ENCODE results near the gene CTSA. TPM values are rescaled to one million over a fixed set of nuclear protein-coding genes. Genes with fewer than 3 reads are reported as not detected.

Gene CTSA
- total RNA-seq, 1 donor from 2014 or later, result 42.7 TPM

GRCh38 chr20:45943613-45944012 is 52.5 kb downstream of the CTSA start:
- TF ChIP-seq CTCF (conservative IDR thresholded peaks at IDR 0.05; ENCODE audit: low read depth, low read length), result no peak
- H3K4me3 ChIP-seq (ENCODE audit: low read depth, low read length), result no peak overlapping the region
- no peak for DNase-seq (ENCODE audit: low read depth)

- no peak overlapping the region for H3K4me3 ChIP-seq (ENCODE audit: low read depth, low read length)
- TF ChIP-seq CTCF (conservative IDR thresholded peaks at IDR 0.05; ENCODE audit: low read depth, low read length), result no peak
- no peak for DNase-seq (ENCODE audit: low read depth)
These were observed 53.2 kb downstream of the CTSA start for GRCh38 chr20:45944151-45944964.

- DNase-seq (ENCODE audit: low read depth), result no peak
- no peak for TF ChIP-seq CTCF (conservative IDR thresholded peaks at IDR 0.05; ENCODE audit: low read depth, low read length)
- no peak overlapping the region for H3K4me3 ChIP-seq (ENCODE audit: low read depth, low read length)
These were observed 54.0 kb downstream of the CTSA start for GRCh38 chr20:45944965-45945677.

GRCh38 chr20:45945678-45946148 is 54.6 kb downstream of the CTSA start:
- no peak for DNase-seq (ENCODE audit: low read depth)
- no peak for TF ChIP-seq CTCF (conservative IDR thresholded peaks at IDR 0.05; ENCODE audit: low read depth, low read length)
- H3K4me3 ChIP-seq (ENCODE audit: low read depth, low read length), result no peak overlapping the region

- no peak for DNase-seq (ENCODE audit: low read depth)
- TF ChIP-seq CTCF (conservative IDR thresholded peaks at IDR 0.05; ENCODE audit: low read depth, low read length), result no peak
- H3K4me3 ChIP-seq (ENCODE audit: low read depth, low read length), result no peak overlapping the region
These were observed 55.2 kb downstream of the CTSA start for GRCh38 chr20:45946149-45946970.

DNA sequence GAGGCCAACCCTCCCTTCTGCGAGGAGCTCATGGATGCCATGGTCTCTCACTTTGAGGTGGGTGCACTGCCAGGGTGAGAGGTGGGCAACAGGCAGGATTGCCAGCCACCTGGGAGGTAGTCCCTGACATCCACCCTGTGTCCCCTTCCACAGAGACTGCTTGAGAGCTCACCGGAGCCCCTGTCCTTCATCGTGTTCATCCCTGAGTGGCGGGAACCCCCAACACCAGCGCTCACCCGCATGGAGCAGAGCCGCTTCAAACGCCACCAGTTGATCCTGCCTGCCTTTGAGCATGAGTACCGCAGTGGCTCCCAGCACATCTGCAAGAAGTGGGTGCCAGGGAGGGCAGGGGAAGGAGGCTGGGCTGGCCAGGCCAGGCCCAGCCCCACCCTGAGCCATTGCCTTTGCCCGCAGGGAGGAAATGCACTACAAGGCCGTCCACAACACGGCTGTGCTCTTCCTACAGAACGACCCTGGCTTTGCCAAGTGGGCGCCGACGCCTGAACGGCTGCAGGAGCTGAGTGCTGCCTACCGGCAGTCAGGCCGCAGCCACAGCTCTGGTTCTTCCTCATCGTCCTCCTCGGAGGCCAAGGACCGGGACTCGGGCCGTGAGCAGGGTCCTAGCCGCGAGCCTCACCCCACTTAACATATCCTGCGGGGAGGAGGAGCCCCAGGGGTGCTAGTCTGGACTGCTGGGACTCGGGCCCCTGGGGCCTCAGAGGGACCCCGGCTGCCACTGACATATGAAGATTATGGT is 56.2 kb downstream of the CTSA start:
- H3K4me3 ChIP-seq (ENCODE audit: low read depth, low read length), result no peak overlapping the region
- DNase-seq (ENCODE audit: low read depth), result no peak
- TF ChIP-seq CTCF (conservative IDR thresholded peaks at IDR 0.05; ENCODE audit: low read depth, low read length), result no peak
